C4-2B (cell line): ENCODE measurements around the gene STK11.

ENCODE experiments used
- H3K27ac ChIP-seq: fragments of 450-650 bp; 2 replicates; pipeline ENCODE4 v1.5.1; 2017
- CTCF ChIP-seq: fragments of 450-650 bp; conservative IDR thresholded peaks from 2 replicates; pipeline ENCODE4 v1.5.1; 2017; ENCODE audit warnings: mild to moderate bottlenecking
- ZFX ChIP-seq: fragments of 450-650 bp; IDR thresholded peaks from 2 replicates; pipeline ENCODE4 v1.6.1; 2017

The STK11 gene

GRCh38 chr19:1259206-1259875 lies 53.8 kb downstream of the STK11 start:
- H3K27ac ChIP-seq = peak overlapping the region; percentile 96
- TF ChIP-seq CTCF (no peak), ZFX (no peak)

- peak overlapping the region; percentile 96 for H3K27ac ChIP-seq
- TF ChIP-seq ZFX = no peak
- TF ChIP-seq CTCF = no peak
These were observed 54.5 kb downstream of the STK11 start for GRCh38 chr19:1259876-1260748.

- H3K27ac ChIP-seq = peak overlapping the region; percentile 96
- TF ChIP-seq ZFX (no peak), CTCF (no peak)
These were observed 55.4 kb downstream of the STK11 start for GRCh38 chr19:1260749-1261537.

- peak overlapping the region; percentile 96 for H3K27ac ChIP-seq
- TF ChIP-seq CTCF (no peak; the same call in 1 of the 2 replicates), ZFX (no peak)
These were observed 55.9 kb downstream of the STK11 start for GRCh38 chr19:1261538-1261797.

- peak overlapping the region; percentile 96 for H3K27ac ChIP-seq
- peak; percentile 37; the same call in 1 of the 2 replicates for TF ChIP-seq ZFX
- no peak; the same call in 1 of the 2 replicates for TF ChIP-seq CTCF
These were observed 56.4 kb downstream of the STK11 start for GRCh38 chr19:1261798-1262622.

GRCh38 chr19:1262623-1263123 lies 57.1 kb downstream of the STK11 start:
- peak overlapping the region; percentile 96 for H3K27ac ChIP-seq
- TF ChIP-seq ZFX (no peak), CTCF (no peak)
